Measurements from ENCODE around the gene EPS15. TPM values are rescaled to one million over a fixed set of nuclear protein-coding genes. Genes with fewer than 3 reads are reported as not detected.

The EPS15 gene
- total and polyA plus RNA-seq, 2 experiments from 2014 or later, result 31.0 to 76.5 TPM

- no peaks in the 10 kb centered on the region for H3K9me3 Mint-ChIP-seq
- DNase-seq (ENCODE audit: low spot score) (no peak), ATAC-seq (no peak)
- peaks cover 4% of the 10 kb centered on the region for H3K27me3 Mint-ChIP-seq (ENCODE audit: insufficient read depth, low read depth, poor library complexity)
- H3K4me3 Mint-ChIP-seq, result no peak overlapping the region
- Histone ChIP-seq H3K36me3 (ENCODE audit: insufficient read depth) (no peaks in the 10 kb centered on the region), H3K79me2 (replicated peaks; ENCODE audit: insufficient read depth) (peaks cover 72% of the 10 kb centered on the region), H4K20me1 (replicated peaks; ENCODE audit: insufficient read depth) (no peaks in the 10 kb centered on the region), H3K4me1 (ENCODE audit: insufficient read depth) (peaks cover 11% of the 10 kb centered on the region), H3K27ac (ENCODE audit: low read depth) (no peak overlapping the region), H2AFZ (no peak overlapping the region), H3K27me3 (ENCODE audit: insufficient read depth) (no peaks in the 10 kb centered on the region), H3K4me2 (no peak overlapping the region), H3K9me2 (ENCODE audit: insufficient read depth) (no peaks in the 10 kb centered on the region), H3F3A (replicated peaks; ENCODE audit: low read depth) (no peaks in the 10 kb centered on the region), H3K4me3 (no peak overlapping the region)
- H3K36me3 Mint-ChIP-seq (ENCODE audit: low read depth), result no peaks in the 10 kb centered on the region; the same call in 2 of the 3 replicates
- peaks cover 15% of the 10 kb centered on the region for H3K4me1 Mint-ChIP-seq
- no peak overlapping the region for H3K27ac Mint-ChIP-seq
- no peak for TF ChIP-seq CTCF (conservative IDR thresholded peaks at IDR 0.05; ENCODE audit: low read depth in 2 of 2)
- TF ChIP-seq ZNF331 (CRISPR knock-in tag; IDR thresholded peaks at IDR 0.05; ENCODE audit: low read depth), result no peak
- no peak for TF ChIP-seq JUNB (IDR thresholded peaks at IDR 0.05; ENCODE audit: unreplicated experiment)
- TF ChIP-seq, protein P1, sequence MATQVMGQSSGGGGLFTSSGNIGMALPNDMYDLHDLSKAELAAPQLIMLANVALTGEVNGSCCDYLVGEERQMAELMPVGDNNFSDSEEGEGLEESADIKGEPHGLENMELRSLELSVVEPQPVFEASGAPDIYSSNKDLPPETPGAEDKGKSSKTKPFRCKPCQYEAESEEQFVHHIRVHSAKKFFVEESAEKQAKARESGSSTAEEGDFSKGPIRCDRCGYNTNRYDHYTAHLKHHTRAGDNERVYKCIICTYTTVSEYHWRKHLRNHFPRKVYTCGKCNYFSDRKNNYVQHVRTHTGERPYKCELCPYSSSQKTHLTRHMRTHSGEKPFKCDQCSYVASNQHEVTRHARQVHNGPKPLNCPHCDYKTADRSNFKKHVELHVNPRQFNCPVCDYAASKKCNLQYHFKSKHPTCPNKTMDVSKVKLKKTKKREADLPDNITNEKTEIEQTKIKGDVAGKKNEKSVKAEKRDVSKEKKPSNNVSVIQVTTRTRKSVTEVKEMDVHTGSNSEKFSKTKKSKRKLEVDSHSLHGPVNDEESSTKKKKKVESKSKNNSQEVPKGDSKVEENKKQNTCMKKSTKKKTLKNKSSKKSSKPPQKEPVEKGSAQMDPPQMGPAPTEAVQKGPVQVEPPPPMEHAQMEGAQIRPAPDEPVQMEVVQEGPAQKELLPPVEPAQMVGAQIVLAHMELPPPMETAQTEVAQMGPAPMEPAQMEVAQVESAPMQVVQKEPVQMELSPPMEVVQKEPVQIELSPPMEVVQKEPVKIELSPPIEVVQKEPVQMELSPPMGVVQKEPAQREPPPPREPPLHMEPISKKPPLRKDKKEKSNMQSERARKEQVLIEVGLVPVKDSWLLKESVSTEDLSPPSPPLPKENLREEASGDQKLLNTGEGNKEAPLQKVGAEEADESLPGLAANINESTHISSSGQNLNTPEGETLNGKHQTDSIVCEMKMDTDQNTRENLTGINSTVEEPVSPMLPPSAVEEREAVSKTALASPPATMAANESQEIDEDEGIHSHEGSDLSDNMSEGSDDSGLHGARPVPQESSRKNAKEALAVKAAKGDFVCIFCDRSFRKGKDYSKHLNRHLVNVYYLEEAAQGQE (IDR thresholded peaks at IDR 0.05; ENCODE audit: unreplicated experiment), result no peak
- TF ChIP-seq ZNF114 (CRISPR knock-in tag; IDR thresholded peaks at IDR 0.05), result no peak
- TF ChIP-seq, protein P2, sequence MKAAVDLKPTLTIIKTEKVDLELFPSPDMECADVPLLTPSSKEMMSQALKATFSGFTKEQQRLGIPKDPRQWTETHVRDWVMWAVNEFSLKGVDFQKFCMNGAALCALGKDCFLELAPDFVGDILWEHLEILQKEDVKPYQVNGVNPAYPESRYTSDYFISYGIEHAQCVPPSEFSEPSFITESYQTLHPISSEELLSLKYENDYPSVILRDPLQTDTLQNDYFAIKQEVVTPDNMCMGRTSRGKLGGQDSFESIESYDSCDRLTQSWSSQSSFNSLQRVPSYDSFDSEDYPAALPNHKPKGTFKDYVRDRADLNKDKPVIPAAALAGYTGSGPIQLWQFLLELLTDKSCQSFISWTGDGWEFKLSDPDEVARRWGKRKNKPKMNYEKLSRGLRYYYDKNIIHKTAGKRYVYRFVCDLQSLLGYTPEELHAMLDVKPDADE (IDR thresholded peaks at IDR 0.05), result no peak
- TF ChIP-seq CREB1 (CRISPR knock-in tag; IDR thresholded peaks at IDR 0.05; ENCODE audit: low read depth), result no peak
- TF ChIP-seq ZNF462 (CRISPR knock-in tag; IDR thresholded peaks at IDR 0.05), result no peak
- no peak for TF ChIP-seq EZH2 (IDR thresholded peaks at IDR 0.05; ENCODE audit: low read depth, unreplicated experiment)
Measured at GRCh38 chr1:51515312-51515960, 3.6 kb downstream of the EPS15 start.
